ENCODE results near the gene C1orf210. TPM values are rescaled to one million over a fixed set of nuclear protein-coding genes. Genes with fewer than 3 reads are reported as not detected.

The C1orf210 gene
- polyA plus RNA-seq, 1 experiment: not detected

- peak; percentile 74 for TF ChIP-seq CTCF (IDR thresholded peaks at IDR 0.05; ENCODE audit: low read depth, low read length)
- POLR2A ChIA-PET: interaction anchor here (0.6 kb wide), 1 partner anchor 161 kb away, joined by 3 read pairs; no protein-coding TSS in a partner anchor
- Histone ChIP-seq H3K27ac (ENCODE audit: low read depth, low read length) (no peak overlapping the region), H3K4me3 (ENCODE audit: low read depth, low read length) (no peak overlapping the region), H3K9me3 (ENCODE audit: control insufficient read depth, insufficient read depth, low read length) (peaks cover 10% of the 10 kb centered on the region; the same call in 1 of the 2 replicates), H3K27me3 (ENCODE audit: control insufficient read depth, insufficient read depth, low read length) (no peaks in the 10 kb centered on the region)
- peak; percentile 18 for DNase-seq (ENCODE audit: low read depth, low spot score)
- CTCF ChIA-PET: interaction anchor here (0.7 to 2.0 kb wide), 6 partner anchors 43 to 412 kb away, joined by 3 to 8 read pairs (median 3); partner anchors contain the start of genes KDM4A, MED8 and SZT2
These were observed 47.3 kb downstream of the C1orf210 start for GRCh38 chr1:43238085-43238484.

- no peak for DNase-seq (ENCODE audit: low read depth, low spot score)
- CTCF ChIA-PET: interaction anchor here (0.9 to 1.3 kb wide), 3 partner anchors 120 to 203 kb away, joined by 3 to 7 read pairs (median 3); no protein-coding TSS in a partner anchor
- no peak overlapping the region for H3K27ac ChIP-seq (ENCODE audit: low read depth, low read length)
These were observed 48.3 kb downstream of the C1orf210 start for GRCh38 chr1:43237121-43237520.

GRCh38 chr1:43235451-43236121, 49.8 kb downstream of the C1orf210 start:
- Histone ChIP-seq H3K9me3 (ENCODE audit: control insufficient read depth, insufficient read depth, low read length) (peaks cover under 1% of the 10 kb centered on the region; the same call in 1 of the 2 replicates), H3K27me3 (ENCODE audit: control insufficient read depth, insufficient read depth, low read length) (no peaks in the 10 kb centered on the region), H3K4me3 (ENCODE audit: low read depth, low read length) (no peak overlapping the region), H3K27ac (ENCODE audit: low read depth, low read length) (no peak overlapping the region)
- ChIA-PET POLR2A (no interaction called here), CTCF (interaction anchor here (0.8 to 0.9 kb wide), 2 partner anchors 179 to 180 kb away, joined by 3 read pairs; no protein-coding TSS in a partner anchor)
- no peak for DNase-seq (ENCODE audit: low read depth, low spot score)
- TF ChIP-seq CTCF (IDR thresholded peaks at IDR 0.05; ENCODE audit: low read depth, low read length): no peak

More at GRCh38 chr1:43237121-43237520, 48.3 kb downstream of the C1orf210 start:
- Histone ChIP-seq H3K4me3 (ENCODE audit: low read depth, low read length) (no peak overlapping the region), H3K27me3 (ENCODE audit: control insufficient read depth, insufficient read depth, low read length) (no peaks in the 10 kb centered on the region), H3K9me3 (ENCODE audit: control insufficient read depth, insufficient read depth, low read length) (peaks cover 10% of the 10 kb centered on the region; the same call in 1 of the 2 replicates)
- POLR2A ChIA-PET: interaction anchor here (0.7 kb wide), 1 partner anchor 170 kb away, joined by 3 read pairs; no protein-coding TSS in a partner anchor
- no peak for TF ChIP-seq CTCF (IDR thresholded peaks at IDR 0.05; ENCODE audit: low read depth, low read length)

- no peak for DNase-seq (ENCODE audit: low read depth, low spot score)
- ChIA-PET POLR2A (no interaction called here), CTCF (no interaction called here)
- TF ChIP-seq CTCF (IDR thresholded peaks at IDR 0.05; ENCODE audit: low read depth, low read length): no peak
- H3K9me3 ChIP-seq (ENCODE audit: control insufficient read depth, insufficient read depth, low read length): no peaks in the 10 kb centered on the region
- no peak overlapping the region for H3K4me3 ChIP-seq (ENCODE audit: low read depth, low read length)
- H3K27ac ChIP-seq (ENCODE audit: low read depth, low read length): no peak overlapping the region
- H3K27me3 ChIP-seq (ENCODE audit: control insufficient read depth, insufficient read depth, low read length): no peaks in the 10 kb centered on the region
These were observed 50.3 kb downstream of the C1orf210 start for GRCh38 chr1:43235040-43235439.

DNA sequence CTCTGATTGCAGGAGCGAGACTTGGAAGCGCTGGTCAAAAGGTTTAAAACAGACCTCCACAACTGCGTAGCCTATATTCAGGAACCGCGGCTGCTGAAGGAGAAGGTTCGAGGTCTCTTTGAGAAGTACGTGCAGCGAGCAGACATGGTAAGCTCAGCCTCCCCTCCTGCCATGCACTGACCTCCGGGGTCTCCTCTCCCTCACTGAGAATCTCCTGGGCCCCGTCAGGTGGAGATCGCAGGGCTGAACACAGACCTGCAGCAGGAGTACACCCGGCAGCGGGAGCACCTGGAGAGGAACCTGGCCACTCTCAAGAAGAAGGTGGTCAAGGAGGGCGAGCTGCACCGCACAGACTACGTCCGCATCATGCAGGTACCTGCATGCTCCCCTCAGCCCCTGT, 51.1 kb downstream of the C1orf210 start:
- ChIA-PET CTCF (interaction anchor here (0.9 kb wide), 1 partner anchor 180 kb away, joined by 3 read pairs; no protein-coding TSS in a partner anchor), POLR2A (no interaction called here)
- H3K9me3 ChIP-seq (ENCODE audit: control insufficient read depth, insufficient read depth, low read length): no peaks in the 10 kb centered on the region
- TF ChIP-seq CTCF (IDR thresholded peaks at IDR 0.05; ENCODE audit: low read depth, low read length): no peak
- no peak overlapping the region for H3K27ac ChIP-seq (ENCODE audit: low read depth, low read length)
- no peaks in the 10 kb centered on the region for H3K27me3 ChIP-seq (ENCODE audit: control insufficient read depth, insufficient read depth, low read length)
- no peak overlapping the region for H3K4me3 ChIP-seq (ENCODE audit: low read depth, low read length)
- DNase-seq (ENCODE audit: low read depth, low spot score): no peak

Data from AG04450 (cell line).